ENCODE results near the gene DCLK1.

Gene DCLK1

DNA sequence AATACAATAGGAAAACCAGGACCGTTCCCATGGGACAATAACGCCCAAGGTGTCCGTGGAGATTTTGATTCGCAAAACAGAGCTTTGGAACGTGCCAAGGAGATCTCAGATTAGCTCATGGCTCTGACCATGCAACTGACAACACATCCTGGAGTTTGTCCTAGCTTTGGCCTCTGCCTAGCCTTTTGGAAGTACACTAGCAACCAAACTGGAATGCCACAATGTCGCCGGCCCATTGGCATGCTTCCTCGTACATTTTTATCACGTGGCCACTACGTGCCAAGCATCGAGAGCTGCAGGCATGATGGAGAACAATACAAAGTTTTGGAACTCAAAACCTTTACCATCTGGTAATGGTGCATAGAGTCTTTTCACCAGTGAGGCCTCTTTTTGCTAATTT lies 256.5 kb downstream of the DCLK1 start:
- DNase-seq (ENCODE audit: low read depth in 2 of 2), result no peak
- TF ChIP-seq, protein P1, sequence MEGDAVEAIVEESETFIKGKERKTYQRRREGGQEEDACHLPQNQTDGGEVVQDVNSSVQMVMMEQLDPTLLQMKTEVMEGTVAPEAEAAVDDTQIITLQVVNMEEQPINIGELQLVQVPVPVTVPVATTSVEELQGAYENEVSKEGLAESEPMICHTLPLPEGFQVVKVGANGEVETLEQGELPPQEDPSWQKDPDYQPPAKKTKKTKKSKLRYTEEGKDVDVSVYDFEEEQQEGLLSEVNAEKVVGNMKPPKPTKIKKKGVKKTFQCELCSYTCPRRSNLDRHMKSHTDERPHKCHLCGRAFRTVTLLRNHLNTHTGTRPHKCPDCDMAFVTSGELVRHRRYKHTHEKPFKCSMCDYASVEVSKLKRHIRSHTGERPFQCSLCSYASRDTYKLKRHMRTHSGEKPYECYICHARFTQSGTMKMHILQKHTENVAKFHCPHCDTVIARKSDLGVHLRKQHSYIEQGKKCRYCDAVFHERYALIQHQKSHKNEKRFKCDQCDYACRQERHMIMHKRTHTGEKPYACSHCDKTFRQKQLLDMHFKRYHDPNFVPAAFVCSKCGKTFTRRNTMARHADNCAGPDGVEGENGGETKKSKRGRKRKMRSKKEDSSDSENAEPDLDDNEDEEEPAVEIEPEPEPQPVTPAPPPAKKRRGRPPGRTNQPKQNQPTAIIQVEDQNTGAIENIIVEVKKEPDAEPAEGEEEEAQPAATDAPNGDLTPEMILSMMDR (IDR thresholded peaks at IDR 0.05; ENCODE audit: low read depth, low read length), result no peak

DNA sequence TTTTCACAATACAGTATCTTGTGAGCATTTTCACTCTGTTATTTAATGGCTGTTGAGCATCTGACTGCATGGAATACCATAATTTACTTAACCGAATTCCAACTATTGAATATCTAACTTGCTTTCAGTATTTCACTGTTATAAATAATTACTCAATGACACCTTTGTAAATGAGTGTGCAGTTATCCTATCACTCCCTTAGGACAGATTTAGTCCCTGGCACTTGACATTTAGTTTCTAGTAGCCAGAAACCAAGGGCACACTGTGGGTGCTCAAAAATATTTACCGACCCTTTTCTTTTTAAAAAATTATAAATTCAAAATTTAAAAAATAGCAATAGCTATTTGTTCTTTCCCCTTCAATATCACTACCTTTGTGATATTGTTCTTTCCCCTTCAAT lies 258.8 kb downstream of the DCLK1 start:
- no peak overlapping the region for H3K4me3 ChIP-seq (replicated peaks in 1 of 2; ENCODE audit: low read depth in 2 of 2, low read length in 2 of 2)
- TF ChIP-seq, protein P1 (IDR thresholded peaks at IDR 0.05; ENCODE audit: low read depth, low read length), result no peak
- no peak for DNase-seq (ENCODE audit: low read depth in 2 of 2)

More for the DNA sequence above, 256.5 kb downstream of the DCLK1 start:
- no peak overlapping the region for H3K4me3 ChIP-seq (replicated peaks in 1 of 2; ENCODE audit: low read depth in 2 of 2, low read length in 2 of 2)

DNA sequence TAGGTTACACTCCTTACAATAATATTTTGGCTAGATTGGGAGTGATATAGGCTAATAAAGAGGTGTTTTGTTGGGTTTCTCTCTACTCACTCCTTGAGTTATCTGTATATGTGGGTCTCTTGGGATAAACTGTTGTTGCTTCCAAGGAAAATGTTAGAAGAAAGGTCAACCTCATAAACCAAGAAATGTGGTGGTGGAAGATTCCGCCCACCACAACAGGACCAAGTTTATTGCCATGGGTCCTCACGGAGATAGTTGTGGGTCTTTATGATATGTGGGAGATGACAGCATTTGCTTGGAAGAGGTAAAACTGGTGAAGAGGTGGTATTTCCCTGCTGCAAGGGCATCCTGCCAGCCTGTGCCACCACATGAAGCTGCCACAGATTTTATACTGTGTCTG lies 259.6 kb downstream of the DCLK1 start:
- no peak overlapping the region for H3K4me3 ChIP-seq (replicated peaks in 1 of 2; ENCODE audit: low read depth in 2 of 2, low read length in 2 of 2)
- no peak for DNase-seq (ENCODE audit: low read depth in 2 of 2)
- TF ChIP-seq, protein P1 (IDR thresholded peaks at IDR 0.05; ENCODE audit: low read depth, low read length), result no peak

DNA sequence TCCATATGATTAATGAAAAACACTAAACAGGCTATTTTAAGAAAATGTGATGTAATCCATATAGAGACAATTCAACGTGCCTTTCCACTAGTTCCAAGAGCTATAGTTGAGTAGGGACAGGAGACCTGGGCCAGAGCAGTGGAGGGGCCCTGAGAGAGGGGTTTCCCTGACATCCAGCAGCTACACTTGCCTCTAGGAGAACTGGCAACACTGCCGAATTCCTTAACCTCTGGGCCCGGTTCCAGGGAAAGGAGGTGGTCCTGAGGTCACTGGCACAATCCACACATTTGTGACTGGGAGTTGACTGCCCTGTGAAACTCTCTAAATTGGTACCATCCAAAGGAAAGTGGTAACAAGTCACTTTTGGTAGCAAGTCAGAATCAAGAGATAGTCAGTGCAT lies 264.4 kb downstream of the DCLK1 start:
- peak in 1 of 2 donors; percentile 54 for DNase-seq (ENCODE audit: low read depth in 2 of 2)
- H3K4me3 ChIP-seq (replicated peaks in 1 of 2; ENCODE audit: low read depth in 2 of 2, low read length in 2 of 2), result no peak overlapping the region
- TF ChIP-seq, protein P1 (IDR thresholded peaks at IDR 0.05; ENCODE audit: low read depth, low read length), result no peak

DNA sequence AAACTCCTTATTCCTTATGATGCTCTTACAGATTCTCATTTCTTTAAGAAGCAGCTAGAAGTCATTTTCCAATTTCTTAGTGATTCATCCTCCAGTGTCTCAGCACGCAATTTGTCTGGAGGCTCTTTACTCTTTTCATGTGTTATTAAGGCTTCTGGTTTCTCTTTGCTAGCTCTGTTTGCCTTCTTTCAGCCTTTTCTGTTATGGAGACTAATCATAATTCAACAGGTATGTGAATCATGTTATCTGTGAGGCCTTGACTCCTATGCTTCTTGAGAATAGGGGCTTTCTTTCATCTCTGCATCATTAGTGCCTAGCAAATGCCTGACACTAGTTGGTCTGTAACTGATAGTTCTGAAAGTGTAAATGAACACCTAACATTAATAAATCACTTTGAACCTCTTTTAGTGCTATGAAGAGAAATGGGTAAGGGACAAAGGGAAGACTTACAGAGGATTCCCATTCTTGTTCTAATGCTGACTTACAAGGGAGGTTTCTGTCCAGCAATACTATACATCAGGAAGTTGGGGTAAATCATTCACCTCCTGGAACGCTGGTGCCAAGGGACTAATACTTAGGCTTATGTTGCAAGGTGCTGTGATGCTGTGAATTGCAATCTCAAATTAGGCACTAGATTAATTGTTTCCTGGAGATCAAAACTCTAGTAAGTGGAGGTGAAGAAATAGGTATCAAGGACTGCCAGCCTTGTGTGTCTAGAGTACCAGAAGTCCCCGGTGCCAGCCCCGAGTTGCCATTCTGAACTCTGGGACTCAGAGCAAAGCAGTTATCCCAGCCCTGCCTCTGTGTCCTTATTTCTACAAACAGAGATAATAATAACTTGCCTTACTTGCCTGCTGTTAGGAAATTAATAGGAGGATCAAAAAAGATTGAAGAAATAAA lies 265.6 kb downstream of the DCLK1 start:
- H3K4me3 ChIP-seq (replicated peaks in 1 of 2; ENCODE audit: low read depth in 2 of 2, low read length in 2 of 2), result no peak overlapping the region
- TF ChIP-seq, protein P1 (IDR thresholded peaks at IDR 0.05; ENCODE audit: low read depth, low read length), result no peak
- no peak for DNase-seq (ENCODE audit: low read depth in 2 of 2)

DNA sequence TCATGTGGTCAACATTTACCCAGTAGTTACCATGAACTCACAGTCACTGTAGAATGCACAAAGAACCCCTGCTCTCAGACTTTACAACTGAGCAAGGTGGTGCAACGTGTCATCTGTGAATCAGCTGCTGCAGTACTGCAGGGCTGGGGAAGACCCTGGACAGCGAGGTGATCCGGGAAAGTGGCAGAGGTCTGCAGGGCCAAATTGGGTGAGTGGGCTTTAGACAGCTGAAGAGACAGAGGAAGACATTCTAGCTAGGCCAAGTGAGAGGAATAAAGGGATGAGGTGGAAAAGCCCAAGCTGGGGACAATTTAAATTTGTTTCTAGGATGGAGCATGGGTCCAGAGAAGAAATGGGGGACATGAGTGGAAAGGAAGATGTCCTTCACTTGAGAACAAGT lies 270.5 kb downstream of the DCLK1 start:
- TF ChIP-seq, protein P1 (IDR thresholded peaks at IDR 0.05; ENCODE audit: low read depth, low read length), result no peak
- DNase-seq (ENCODE audit: low read depth in 2 of 2), result peak in 1 of 2 donors; percentile 18
- H3K4me3 ChIP-seq (replicated peaks in 1 of 2; ENCODE audit: low read depth in 2 of 2, low read length in 2 of 2), result no peak overlapping the region
